Astrocyte (in vitro differentiated cells and primary cell): ENCODE results near the gene DHX58. TPM values are rescaled to one million over a fixed set of nuclear protein-coding genes. Genes with fewer than 3 reads are reported as not detected.
A peak's percentile ranks its signal among the peaks of the same experiment; 100 is the strongest.

Source experiments
- DNase-seq: peaks from one replicate; pipeline ENCODE4 v3.0.0-alpha.2; 2010; ENCODE audit warnings: low read depth
- FAIRE-seq: peaks from 2 replicates; lab custom pipeline; 2011; peaks lifted over from hg19 to GRCh38; lab: Jason Lieb, UNC
- H2AFZ ChIP-seq: 2 replicates; pipeline ENCODE4 v1.6.0; 2012; ENCODE audit warnings: low read depth, low read length, inconsistent platforms
- H3K27ac ChIP-seq: 2 replicates; pipeline ENCODE4 v1.5.1; 2011; ENCODE audit warnings: low read depth, low read length, inconsistent platforms
- H3K27me3 ChIP-seq: 2 replicates; pipeline ENCODE4 v1.6.0; 2011; ENCODE audit warnings: low read length, inconsistent platforms; ENCODE audit not compliant: insufficient read depth
- H3K36me3 ChIP-seq: 2 replicates; pipeline ENCODE4 v1.5.1; 2011; ENCODE audit warnings: low read length, inconsistent platforms; ENCODE audit not compliant: insufficient read depth
- H3K4me1 ChIP-seq: 2 replicates; pipeline ENCODE4 v1.5.1; 2011; ENCODE audit warnings: low read length, inconsistent platforms; ENCODE audit not compliant: insufficient read depth
- H3K4me2 ChIP-seq: 2 replicates; pipeline ENCODE4 v1.6.0; 2012; ENCODE audit warnings: low read length, inconsistent platforms
- H3K4me3 ChIP-seq: 2 replicates; pipeline ENCODE4 v1.5.1; 2011; ENCODE audit warnings: low read depth, mild to moderate bottlenecking, low read length, inconsistent platforms; ENCODE audit not compliant: insufficient read depth
- H3K79me2 ChIP-seq: 2 replicates; pipeline ENCODE4 v1.6.0; 2012; ENCODE audit warnings: mild to moderate bottlenecking, low read length, inconsistent platforms; ENCODE audit not compliant: insufficient read depth
- H3K9ac ChIP-seq: 2 replicates; pipeline ENCODE4 v1.6.0; 2012; ENCODE audit warnings: mild to moderate bottlenecking, low read length, inconsistent platforms
- H3K9me3 ChIP-seq: 2 replicates; pipeline ENCODE4 v1.5.1; 2012; ENCODE audit warnings: low read depth, mild to moderate bottlenecking, low read length, inconsistent platforms; ENCODE audit not compliant: insufficient read depth
- H4K20me1 ChIP-seq: 2 replicates; pipeline ENCODE4 v1.6.0; 2012; ENCODE audit warnings: low read length, inconsistent platforms; ENCODE audit not compliant: insufficient read depth
- H3K27ac Mint-ChIP-seq: one replicate; pipeline ENCODE4 v1.8.0; 2021; ENCODE audit warnings: mild to moderate bottlenecking, mixed read lengths; ENCODE audit not compliant: unreplicated experiment
- H3K27me3 Mint-ChIP-seq: one replicate; pipeline ENCODE4 v1.8.0; 2021; ENCODE audit warnings: low read depth, mixed read lengths; ENCODE audit not compliant: unreplicated experiment
- H3K36me3 Mint-ChIP-seq: one replicate; pipeline ENCODE4 v1.8.0; 2021; ENCODE audit warnings: low read depth, mixed read lengths; ENCODE audit not compliant: unreplicated experiment
- H3K4me1 Mint-ChIP-seq: one replicate; pipeline ENCODE4 v1.8.0; 2021; ENCODE audit warnings: low read depth, mixed read lengths; ENCODE audit not compliant: unreplicated experiment
- H3K4me3 Mint-ChIP-seq: one replicate; pipeline ENCODE4 v1.8.0; 2021; ENCODE audit warnings: mild to moderate bottlenecking, moderate library complexity, mixed read lengths; ENCODE audit not compliant: unreplicated experiment
- H3K9me3 Mint-ChIP-seq: one replicate; pipeline ENCODE4 v1.8.0; 2021; ENCODE audit warnings: mild to moderate bottlenecking, mixed read lengths; ENCODE audit not compliant: unreplicated experiment
- EZH2 ChIP-seq: IDR thresholded peaks from 2 replicates; pipeline ENCODE4 v1.6.1; 2012; ENCODE audit warnings: mild to moderate bottlenecking, low read length, inconsistent platforms; ENCODE audit not compliant: insufficient read depth
- total RNA-seq: library from RNA; stranded (reverse); gene quantifications from 2 replicates; pipeline ENCODE4 v1.2.1, GENCODE V29; 2021
- TF ChIP-seq, protein P1 (sequence below): IDR thresholded peaks from 2 replicates; pipeline ENCODE4 v1.5.1; 2011; ENCODE audit warnings: low read depth, mild to moderate bottlenecking, inconsistent platforms, low read length, moderate library complexity; ENCODE audit not compliant: insufficient read depth

The DHX58 gene
- total RNA-seq, 1 donor from 2014 or later = 5.4 TPM

DNA sequence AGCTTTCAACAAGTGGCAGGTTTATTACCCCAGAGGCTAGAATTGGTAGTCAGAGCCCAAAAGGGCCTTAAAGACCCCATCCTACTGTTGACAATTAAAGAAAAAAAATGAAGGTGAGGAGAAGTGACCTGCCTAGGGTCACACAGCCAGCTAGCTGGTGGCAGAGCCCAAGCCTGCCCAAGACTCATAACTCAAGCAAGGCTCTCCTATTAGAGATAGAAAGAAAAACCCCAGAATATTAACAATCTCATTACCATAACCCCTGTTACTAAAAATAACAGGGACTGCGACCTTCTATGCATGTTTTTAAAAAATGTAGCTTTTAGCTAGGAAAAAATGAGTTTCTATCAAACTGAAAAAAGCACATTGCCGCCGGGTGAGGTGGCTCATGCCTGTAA lies 24.1 kb upstream of the DHX58 start:
- Histone ChIP-seq H3K27ac (no peak overlapping the region), H3K9ac (no peak overlapping the region), H4K20me1 (peaks cover 82% of the 10 kb centered on the region), H3K36me3 (no peaks in the 10 kb centered on the region), H3K27me3 (no peaks in the 10 kb centered on the region), H3K79me2 (peaks cover 98% of the 10 kb centered on the region), H2AFZ (no peak overlapping the region), H3K4me2 (no peak overlapping the region), H3K4me3 (no peak overlapping the region), H3K9me3 (no peaks in the 10 kb centered on the region), H3K4me1 (peaks cover 41% of the 10 kb centered on the region)
- Mint-ChIP-seq H3K27me3 (no peaks in the 10 kb centered on the region), H3K4me1 (peaks cover 72% of the 10 kb centered on the region), H3K36me3 (peaks cover 14% of the 10 kb centered on the region), H3K9me3 (no peaks in the 10 kb centered on the region), H3K27ac (peak overlapping the region; percentile 34), H3K4me3 (no peak overlapping the region)
- FAIRE-seq = no peak
- no peak for TF ChIP-seq EZH2
- TF ChIP-seq, protein P1, sequence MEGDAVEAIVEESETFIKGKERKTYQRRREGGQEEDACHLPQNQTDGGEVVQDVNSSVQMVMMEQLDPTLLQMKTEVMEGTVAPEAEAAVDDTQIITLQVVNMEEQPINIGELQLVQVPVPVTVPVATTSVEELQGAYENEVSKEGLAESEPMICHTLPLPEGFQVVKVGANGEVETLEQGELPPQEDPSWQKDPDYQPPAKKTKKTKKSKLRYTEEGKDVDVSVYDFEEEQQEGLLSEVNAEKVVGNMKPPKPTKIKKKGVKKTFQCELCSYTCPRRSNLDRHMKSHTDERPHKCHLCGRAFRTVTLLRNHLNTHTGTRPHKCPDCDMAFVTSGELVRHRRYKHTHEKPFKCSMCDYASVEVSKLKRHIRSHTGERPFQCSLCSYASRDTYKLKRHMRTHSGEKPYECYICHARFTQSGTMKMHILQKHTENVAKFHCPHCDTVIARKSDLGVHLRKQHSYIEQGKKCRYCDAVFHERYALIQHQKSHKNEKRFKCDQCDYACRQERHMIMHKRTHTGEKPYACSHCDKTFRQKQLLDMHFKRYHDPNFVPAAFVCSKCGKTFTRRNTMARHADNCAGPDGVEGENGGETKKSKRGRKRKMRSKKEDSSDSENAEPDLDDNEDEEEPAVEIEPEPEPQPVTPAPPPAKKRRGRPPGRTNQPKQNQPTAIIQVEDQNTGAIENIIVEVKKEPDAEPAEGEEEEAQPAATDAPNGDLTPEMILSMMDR = no peak
- DNase-seq = no peak

DNA sequence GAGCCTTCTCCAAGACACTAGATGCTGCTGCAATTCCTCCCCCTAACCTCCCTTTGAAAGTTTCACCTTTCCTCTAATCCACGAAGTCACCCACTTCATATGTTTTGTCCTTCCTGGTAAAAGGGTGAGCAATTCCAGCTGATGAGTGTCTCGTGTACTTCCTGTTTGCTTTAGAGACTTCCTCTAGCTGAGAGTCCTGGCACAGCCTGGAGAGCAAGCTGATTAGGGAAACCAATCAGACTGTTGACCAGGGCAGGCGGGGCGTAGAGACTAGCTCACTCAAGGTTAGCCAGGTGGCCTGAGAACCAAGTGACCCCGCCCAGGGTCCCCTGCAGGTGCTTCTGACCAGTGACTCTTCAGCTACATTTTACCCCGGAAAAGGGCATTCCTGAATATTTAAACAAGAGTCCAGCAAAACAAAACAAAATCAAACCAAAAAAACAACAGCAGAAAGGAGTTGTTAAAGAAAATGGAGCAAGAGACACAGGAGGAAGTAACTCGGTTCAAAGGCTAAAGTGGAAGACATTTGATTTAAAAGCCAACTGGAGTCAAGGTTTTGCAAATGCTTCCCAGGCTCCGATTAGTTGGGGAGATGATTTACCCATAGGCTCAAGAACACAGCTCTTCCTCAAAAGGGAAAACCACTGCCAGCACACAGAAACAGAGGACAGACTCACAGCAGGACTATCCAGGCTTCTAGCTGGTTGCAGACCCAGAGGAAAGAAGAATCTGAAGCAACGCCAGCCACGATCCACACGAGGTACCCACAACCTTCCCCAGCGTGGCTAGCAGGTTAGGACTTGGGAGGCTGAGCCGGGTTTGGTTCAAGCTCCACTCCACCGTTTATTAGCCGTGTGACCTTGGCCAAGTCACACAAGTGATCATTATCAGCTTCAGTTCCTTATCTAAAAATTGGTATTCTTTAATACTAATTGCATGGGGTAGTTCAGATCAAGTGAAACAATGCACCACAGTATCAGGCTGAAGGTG lies 23.4 kb upstream of the DHX58 start:
- peak overlapping the region; percentile 26 for H3K4me3 ChIP-seq
- Mint-ChIP-seq H3K27ac (peak overlapping the region; percentile 81), H3K4me1 (peaks cover 71% of the 10 kb centered on the region), H3K27me3 (no peaks in the 10 kb centered on the region), H3K36me3 (peaks cover 14% of the 10 kb centered on the region), H3K9me3 (no peaks in the 10 kb centered on the region), H3K4me3 (peak overlapping the region; percentile 52)
- TF ChIP-seq, protein P1 = no peak
- no peak for TF ChIP-seq EZH2
- H3K9me3 ChIP-seq = no peaks in the 10 kb centered on the region
- H2AFZ ChIP-seq = no peak overlapping the region
- H3K4me2 ChIP-seq = peak overlapping the region; percentile 44
- H3K9ac ChIP-seq = no peak overlapping the region
- H3K27me3 ChIP-seq = no peaks in the 10 kb centered on the region
- peaks cover 82% of the 10 kb centered on the region for H4K20me1 ChIP-seq
- peak; percentile 63 for DNase-seq
- peaks cover 41% of the 10 kb centered on the region for H3K4me1 ChIP-seq
- peak overlapping the region; percentile 14 for H3K27ac ChIP-seq
- peaks cover 98% of the 10 kb centered on the region for H3K79me2 ChIP-seq
- FAIRE-seq = no peak
- H3K36me3 ChIP-seq = no peaks in the 10 kb centered on the region
